NCI-H345 treated with DMSO at 0.1 percent for 48 hours (cell line): Measurements from ENCODE around the gene VPS9D1.

Experiments used
- DNase-seq: peaks from one replicate; lab custom pipeline; 2025; ENCODE audit not compliant: unreplicated experiment; lab: John Stamatoyannopoulos, UW

The VPS9D1 gene, protein sequence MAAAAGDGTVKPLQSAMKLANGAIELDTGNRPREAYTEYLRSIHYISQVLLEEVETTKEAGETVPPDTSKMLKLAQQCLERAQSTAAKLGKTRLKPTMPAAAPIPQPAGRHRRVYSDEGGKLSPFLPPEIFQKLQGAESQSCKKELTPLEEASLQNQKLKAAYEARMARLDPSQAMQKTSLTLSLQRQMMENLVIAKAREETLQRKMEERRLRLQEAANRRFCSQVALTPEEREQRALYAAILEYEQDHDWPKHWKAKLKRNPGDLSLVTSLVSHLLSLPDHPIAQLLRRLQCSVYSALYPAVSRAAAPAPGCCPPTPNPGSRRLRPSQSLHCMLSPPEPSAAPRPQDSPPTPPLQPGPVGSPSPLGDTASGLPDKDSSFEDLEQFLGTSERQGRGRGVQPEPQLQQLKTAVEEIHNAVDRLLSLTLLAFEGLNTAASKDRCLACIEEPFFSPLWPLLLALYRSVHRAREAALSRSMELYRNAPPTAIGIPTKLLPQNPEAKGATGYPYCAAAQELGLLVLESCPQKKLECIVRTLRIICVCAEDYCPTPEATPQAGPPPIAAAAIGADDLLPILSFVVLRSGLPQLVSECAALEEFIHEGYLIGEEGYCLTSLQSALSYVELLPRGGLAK

GRCh38 chr16:89720813-89721545 lies at the start of gene VPS9D1, which contains the start of gene ZNF276:
Gene VPS9D1 (minus strand): TSS chr16:89720898. CDS start chr16:89720861, 37 bp downstream.
Gene ZNF276 (plus strand): TSS chr16:89721537. CDS start chr16:89721641, 104 bp downstream.
- peak; percentile 23 for DNase-seq

DNA sequence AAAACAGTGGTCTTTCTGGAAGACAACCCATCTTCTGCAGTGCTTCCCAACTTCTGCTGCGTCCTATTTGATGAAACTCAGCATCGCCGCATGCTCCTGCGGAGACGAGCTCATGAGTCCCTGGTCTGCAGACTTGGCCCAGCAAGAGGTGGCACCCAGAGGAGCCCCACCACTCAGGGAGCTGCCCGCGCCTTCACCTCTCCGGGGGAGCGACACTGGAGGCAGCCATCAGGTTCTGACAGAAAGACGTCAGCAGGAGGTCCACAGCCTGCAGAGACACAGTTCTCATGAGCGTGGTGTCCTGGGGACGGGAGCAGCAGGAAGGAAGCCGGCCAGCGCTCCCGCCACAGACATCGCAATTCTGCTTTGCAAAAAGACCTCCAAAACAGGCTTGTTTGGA lies 49.7 kb upstream of the VPS9D1 start:
- DNase-seq = no peak

GRCh38 chr16:89765292-89765830 lies 44.7 kb upstream of the VPS9D1 start:
- no peak for DNase-seq

DNA sequence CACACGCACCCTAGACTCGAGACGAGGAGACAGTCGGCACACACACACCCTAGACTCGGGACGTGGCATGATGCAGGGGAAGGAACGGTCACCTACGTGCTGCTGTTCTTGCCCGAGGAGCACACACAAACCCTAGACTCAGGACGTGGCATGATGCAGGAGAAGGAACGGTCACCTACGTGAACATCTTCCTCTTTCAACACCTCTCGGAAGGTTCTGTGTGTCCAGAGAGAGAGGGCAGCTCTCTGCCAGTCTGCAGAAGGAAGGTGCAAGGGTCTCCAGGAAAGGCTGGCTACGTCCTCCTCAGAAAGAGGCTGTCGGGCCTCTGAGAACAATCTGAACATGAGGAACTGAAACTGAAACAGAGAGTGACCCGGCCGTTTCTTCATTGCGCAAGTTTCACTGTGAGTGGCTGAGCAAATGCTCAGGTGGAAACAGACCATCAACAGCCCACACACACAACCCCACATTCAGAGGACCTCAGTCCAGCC lies 44.1 kb upstream of the VPS9D1 start:
- DNase-seq = no peak

- DNase-seq = no peak
These were observed 40.7 kb upstream of the VPS9D1 start for GRCh38 chr16:89761304-89761922.

DNA sequence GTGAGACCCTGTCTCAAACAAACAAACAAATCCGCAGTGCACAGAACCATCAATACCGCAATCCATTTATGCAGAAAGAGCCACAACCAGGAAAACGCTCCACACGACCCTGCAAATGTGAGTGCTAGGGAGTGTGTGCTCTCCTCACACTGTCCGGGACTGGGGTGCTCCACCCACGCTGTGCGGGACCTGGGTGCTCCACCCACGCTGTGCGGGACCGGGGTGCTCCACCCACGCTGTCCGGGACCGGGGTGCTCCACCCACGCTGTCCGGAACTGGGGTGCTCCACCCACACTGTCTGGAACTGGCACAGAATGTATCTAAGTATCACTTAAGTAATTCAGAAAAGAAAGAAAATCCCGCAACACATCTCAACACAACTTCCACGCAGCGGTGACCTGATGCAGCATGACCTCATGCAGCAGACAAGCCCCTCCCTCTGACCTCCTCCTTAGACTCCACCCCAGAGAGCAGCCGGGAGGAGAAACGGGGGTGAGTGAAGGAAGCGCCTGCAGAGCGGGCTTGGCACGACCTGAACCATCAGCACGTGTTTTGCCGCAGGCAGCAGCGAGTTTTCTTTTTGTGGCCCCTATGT lies 39.1 kb upstream of the VPS9D1 start:
- DNase-seq = no peak

GRCh38 chr16:89749637-89750036 lies 28.9 kb upstream of the VPS9D1 start:
- no peak for DNase-seq

DNA sequence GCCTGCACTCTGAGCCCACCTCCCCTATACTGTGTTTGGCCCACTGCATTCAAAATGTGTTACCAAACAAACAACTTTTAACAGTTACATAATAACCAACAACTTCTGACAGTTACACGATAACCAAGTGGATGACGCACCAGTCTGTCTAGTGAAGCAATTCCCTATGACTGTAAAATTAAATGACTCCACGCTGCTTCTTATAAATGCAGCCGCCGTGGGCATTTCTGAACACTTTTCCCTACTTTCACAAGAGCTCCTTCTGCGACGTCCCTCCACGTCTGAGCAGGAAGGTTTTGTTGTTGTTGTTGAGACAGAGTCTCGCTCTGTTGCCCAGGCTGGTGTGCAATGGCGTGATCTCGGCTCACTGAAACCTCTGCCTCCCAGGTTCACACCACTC lies 28.2 kb upstream of the VPS9D1 start:
- no peak for DNase-seq

GRCh38 chr16:89748076-89748475 lies 27.4 kb upstream of the VPS9D1 start:
- no peak for DNase-seq

DNA sequence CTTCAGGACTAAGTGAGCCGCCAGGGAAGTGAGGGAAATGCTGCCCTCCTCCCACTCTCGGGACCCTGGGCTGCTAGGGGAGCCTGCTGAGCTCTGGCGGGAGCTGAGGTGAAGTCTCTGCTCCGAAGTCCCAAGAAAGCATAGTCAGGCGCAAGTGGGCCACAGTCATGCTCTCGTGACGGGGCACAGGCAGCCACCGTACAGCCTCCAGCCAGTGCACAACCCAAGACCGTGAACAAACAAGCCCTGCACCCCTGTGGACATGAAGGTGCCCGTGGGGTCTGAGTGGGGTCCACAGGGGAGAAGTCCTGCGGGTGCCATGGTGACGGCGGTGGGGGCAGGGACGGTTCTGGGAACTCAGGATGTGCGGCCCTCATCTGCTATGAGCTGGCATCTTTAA lies 25.3 kb upstream of the VPS9D1 start:
- no peak for DNase-seq

GRCh38 chr16:89744813-89745212 lies 24.1 kb upstream of the VPS9D1 start:
- DNase-seq = no peak

DNA sequence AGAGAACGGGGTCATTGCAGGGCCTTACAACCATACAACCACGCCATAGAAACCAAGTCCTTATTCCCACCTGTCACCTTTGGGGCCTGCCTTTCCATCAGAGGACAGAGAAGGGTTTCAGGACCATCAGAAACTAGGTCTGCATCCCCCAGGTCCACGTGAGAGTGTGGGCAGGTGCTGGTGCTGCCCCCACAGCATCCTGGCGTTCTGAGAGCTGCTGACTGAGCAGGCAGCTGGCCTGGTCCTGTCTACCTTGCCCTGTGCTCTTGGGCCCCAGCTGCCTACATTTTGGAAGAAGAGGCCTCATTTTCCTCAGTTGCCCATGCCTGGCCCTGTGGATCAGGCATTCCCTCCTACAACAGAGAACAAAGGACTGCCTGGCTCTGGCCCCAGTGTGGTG lies 22.2 kb upstream of the VPS9D1 start:
- DNase-seq = no peak

- no peak for DNase-seq
These were observed 20.8 kb upstream of the VPS9D1 start for GRCh38 chr16:89741342-89742014.

DNA sequence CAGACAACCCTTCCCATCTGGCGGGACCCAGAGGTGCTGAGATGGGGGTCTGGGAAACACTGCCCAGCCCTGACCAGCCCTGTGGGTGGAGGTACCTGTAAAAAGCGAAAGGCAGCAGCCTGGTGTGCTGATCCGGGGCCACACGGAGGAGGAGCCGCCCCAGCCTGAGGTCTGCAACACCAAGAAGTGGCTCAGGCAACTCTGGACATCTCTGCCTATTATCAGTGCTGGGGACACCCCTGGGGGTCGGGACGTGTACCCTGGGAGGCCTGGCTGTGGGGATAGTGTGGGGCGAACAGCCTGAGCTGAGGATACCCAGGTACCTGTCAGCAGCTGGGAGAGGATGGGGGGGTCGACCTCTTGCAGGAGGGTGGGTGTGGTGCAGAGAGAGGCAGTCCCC lies 18.7 kb upstream of the VPS9D1 start:
- DNase-seq = no peak

DNA sequence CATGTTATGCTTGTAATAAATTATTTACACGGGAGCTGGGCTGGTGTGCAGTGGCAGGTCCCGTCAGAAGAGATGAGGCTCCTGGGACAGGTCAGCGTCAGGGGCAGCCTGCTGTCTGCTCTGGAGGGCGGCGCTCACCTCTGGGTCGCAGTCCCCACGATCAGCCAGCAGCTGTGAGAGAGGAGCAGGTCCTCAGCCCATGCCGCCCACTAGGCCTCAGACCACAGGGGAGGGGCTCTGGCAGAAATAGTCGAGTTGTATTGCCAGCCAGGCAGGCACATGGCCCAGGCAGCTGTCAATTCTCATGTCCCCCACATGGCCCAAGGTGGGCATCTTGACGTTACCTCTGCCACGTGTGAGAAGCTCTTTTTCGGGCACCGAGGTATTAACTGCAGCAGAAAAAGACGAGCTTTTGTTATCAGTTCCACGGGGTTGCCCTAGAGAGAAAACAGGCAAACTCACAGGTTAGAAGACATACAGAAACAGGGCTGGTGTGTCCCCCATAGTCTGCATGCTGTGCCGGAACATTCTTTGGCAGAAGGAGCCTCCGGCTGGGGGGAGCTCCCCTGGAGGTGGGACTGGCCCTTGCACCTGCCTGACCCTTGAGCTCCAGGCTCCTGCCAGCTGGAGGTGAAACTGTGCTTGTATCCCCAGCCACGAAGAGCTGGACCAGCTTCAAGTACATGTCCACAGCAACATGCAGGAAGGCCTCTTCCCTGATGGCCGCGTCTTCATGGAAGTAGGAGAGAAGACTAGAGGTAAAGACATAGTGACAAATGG lies 18.0 kb upstream of the VPS9D1 start:
- DNase-seq = no peak

- no peak for DNase-seq
These were observed 17.3 kb upstream of the VPS9D1 start for GRCh38 chr16:89738072-89738377.

GRCh38 chr16:89737341-89738071 lies 16.8 kb upstream of the VPS9D1 start:
- no peak for DNase-seq

DNA sequence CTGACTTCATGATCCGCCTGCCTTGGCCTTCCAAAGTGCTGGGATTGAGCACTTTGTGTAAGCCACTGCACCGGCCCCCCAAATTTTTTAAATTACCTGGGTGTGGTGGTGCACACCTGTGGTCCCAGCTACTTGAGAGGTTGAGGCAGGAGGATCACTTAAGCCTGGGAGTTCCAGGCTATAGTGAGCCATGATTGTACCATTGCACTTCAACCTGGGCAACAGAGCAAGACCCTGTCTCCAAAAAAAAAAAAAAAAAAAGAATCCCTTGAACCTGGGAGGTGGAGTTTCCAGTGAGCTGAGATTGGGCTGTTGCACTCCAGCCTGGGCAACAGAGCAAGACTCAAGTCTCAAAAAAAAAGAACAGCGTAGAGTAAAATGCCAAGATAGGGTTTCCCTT lies 15.9 kb upstream of the VPS9D1 start:
- DNase-seq = no peak

GRCh38 chr16:89733792-89734191 lies 13.1 kb upstream of the VPS9D1 start:
- no peak for DNase-seq
